GM21717 (cell line): Measurements from ENCODE around the gene TUBB4B.

ENCODE experiments used
- ATAC-seq: cut with Tn5 transposase; IDR thresholded peaks from one replicate; pipeline ENCODE4 v1.9.1; 2021; ENCODE audit warnings: mild to moderate bottlenecking, moderate library complexity; ENCODE audit not compliant: unreplicated experiment

Gene TUBB4B

DNA sequence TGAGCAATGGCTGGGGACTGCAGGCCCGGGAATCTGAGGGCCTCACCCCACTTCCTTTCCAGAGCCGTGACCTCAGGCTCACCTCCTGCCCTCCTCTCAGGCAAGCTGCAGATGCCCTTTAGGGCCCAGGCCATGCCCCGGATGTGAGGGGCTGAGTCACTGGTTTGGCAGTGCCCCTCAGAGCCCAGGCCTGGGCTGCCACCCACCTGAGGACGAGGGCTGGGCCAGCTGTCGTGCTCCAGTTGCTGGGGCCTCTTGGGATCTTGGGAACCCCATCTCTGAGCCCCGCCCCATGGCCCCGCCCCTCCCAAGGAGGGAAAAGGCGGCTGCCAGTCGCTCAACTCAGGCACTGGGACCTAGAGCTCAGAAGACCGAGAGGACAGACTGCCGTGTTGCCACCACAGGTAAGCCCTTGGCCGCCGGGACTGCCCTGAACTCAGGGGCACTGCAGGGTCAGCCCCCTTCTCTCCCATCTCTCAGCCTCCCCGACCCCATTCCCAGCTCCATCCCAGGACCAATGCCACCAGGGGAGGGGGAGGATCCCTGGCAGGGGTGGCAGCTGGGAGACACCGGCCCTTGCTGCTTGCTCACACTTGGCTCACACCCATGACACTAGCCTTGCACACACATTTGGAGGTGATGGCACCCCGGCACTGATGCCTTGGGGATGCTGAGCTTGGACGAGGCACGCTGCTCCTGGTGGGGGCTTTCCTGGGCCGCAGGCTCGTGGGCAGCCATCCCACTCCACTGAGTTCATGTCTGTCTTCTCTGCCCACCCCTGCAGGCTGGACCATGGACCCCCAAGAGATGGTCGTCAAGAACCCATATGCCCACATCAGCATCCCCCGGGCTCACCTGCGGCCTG lies 16.0 kb upstream of the TUBB4B start, which contains the start of gene CYSRT1:
Gene CYSRT1 (plus strand): TSS at position 345 of the 865 bp plus-strand sequence. CDS start 448 bp downstream, at position 793.
- no peak for ATAC-seq

GRCh38 chr9:137225699-137226331 lies 15.3 kb upstream of the TUBB4B start:
- ATAC-seq: no peak

GRCh38 chr9:137226338-137227053 lies 14.6 kb upstream of the TUBB4B start:
- no peak for ATAC-seq

DNA sequence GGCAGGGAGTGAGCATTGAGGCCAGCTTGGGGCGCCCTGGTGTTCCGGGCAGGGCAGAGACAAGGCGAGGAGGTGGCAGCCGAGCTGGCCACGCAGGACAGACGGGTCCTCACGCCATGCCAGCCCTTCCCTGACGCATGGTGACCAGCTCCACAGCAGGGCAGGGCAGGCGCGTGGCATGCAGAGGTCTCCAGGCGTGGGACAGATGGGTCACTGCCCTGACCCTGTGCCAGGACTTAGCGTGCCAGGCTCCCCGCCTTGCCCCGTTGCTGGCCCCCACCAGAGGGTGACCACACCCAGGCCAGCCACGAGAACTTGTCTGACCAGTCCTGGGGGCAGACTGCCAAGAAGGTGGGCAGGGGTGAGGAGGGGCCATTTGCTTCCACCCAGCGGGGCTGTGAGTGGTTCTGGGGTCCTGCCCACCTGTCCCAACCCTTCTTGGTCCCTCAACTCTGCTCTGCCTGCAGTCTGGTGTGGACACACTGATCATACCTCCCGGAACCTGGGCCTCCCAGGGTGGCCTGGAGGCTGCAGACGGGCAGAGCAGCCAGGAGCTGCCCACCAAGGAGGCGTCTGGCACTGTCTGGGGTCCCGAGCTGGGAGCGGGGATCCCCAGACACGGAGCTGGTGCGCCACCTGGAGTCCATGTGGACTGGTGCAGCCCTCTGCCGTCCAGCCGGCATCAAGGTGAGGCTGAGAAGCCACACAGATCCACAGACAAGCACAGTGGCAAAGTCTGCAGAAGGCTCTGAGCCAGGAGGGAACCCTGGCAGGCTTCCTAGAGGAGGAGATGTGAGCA lies 13.8 kb upstream of the TUBB4B start, which contains the start of gene RNF224:
Gene RNF224 (plus strand): TSS at position 449 of the 799 bp plus-strand sequence. CDS start 834 bp downstream, outside the sequence.
- ATAC-seq: no peak

DNA sequence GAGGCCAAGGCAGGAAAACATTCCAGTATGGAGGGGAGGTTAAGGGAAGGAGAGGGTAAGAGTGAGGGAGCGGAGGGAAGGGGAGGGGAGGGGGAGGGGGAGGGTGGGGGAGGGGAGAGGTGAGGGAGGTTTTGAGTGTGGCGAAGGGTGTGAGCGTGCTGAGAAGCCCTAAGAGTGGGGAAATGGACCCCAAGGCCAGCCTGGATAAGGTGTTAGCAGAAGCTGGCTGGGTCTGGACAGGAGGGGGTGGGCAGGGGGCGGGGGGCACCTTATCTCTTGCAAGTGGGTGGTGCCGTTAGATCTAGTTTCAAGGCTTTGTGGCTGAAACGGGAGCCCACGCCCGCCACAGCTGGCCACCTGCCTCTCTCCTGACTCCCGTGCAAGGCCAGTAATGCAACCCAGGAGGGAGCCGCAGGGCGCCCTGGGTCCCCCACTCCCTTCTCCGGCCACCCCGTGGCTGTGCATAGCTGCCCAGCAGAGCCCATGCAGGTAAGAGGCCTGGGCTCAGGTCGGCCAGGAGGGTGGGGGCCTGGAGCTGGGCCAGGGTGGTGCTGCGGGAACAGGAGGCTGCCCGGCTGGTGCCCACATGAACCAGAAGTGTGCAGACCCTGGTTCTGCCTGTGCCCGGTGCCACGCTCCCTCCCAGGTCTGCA lies 13.1 kb upstream of the TUBB4B start:
- ATAC-seq: no peak

DNA sequence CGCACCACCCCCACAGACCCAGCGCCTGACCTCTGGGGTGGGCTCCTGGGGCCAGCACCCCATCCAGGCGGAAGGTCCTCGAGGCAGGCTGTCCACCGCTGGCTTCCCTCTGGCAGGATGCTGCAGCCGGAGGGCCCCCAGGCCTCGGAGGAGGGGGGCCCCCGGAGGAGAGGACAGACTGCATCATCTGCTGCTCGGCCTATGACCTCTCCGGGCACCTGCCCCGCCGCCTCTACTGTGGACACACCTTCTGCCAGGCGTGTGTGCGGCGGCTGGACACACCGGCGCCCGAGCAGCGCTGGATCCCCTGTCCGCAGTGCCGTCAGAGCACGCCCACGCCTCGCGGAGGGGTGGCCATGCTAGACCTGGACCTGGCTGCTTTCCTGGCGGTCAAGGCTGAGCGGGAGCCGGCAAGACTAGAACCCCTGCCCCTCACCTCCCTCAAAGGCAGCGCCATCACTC lies 12.6 kb upstream of the TUBB4B start:
- ATAC-seq: no peak

GRCh38 chr9:137228968-137229896 lies 11.9 kb upstream of the TUBB4B start:
- ATAC-seq: no peak

DNA sequence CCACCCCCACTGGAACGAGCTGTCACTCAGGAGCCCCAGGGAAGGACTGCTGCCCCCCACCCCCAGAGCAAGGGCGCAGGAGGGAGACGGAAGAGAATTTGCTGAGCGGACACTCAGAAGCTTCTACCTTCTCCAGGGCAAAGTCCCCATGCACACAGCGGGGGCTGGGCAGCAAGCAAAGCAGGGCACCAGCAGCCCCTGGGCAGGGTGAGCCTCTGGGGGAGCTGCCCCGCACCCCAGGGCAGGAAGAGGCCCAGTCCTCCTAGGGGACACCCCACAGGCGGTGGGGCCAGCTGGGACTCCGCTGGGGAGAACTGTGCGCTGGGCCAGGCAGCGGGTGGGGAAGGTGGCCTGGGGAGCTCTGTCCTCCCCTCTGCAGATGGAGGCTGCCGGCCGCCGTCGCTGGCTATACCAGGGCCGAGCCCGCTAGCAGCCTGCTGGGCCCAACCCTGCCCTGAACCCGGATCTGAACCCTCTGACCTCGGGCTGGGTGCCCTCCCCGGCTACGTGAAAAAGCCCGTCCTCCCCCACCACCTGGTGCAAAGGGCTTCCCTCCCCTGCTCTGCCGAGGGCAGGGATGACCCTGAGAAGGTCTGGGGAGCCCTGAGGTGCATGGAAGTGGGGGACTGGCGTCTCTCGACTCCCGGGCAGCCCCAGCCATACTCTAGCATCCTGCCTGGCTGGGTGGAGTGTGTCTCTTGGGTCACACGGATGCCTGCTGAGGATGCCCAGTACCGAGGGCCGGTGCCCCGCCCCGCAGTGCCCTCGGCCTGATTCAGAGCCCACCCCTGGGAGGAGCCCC lies 11.0 kb upstream of the TUBB4B start:
- ATAC-seq: no peak

DNA sequence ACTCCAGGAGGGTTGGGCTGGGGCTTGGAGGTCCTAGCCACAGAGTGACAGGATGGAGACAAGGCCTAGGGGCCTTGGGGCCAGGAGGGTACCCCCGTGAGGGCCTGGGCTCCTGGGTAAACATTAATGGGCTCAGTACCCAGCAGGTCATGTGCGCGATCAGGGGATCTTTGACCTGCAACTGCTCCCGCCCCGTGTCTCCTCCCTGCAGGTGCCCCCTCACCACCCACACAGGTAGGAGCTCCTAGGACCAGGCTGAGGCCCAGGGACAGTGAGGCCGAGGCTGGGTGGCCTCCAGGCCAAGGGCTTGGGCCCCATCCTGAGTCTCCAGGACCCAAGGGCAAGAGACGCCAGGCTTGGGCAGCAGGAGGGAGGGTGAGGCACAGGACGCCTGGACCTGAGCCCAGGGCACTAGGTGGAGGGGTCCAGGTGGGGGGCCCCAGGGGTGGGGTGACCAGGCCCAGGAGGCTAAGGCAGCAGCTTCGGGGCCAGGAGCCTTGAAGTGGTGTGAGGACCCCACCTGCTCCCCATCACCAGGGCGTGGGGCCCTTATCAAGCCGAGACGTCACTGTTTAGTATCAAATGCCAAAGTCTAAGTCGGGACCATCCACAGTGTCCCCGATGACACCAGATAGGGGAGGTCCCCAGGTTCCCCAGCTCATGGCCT lies 10.2 kb upstream of the TUBB4B start, which contains the start of gene SLC34A3:
Gene SLC34A3 (plus strand): TSS at position 197 of the 667 bp plus-strand sequence. CDS start 802 bp downstream, outside the sequence.
- no peak for ATAC-seq

GRCh38 chr9:137231372-137232039 lies 9.6 kb upstream of the TUBB4B start:
- no peak for ATAC-seq

DNA sequence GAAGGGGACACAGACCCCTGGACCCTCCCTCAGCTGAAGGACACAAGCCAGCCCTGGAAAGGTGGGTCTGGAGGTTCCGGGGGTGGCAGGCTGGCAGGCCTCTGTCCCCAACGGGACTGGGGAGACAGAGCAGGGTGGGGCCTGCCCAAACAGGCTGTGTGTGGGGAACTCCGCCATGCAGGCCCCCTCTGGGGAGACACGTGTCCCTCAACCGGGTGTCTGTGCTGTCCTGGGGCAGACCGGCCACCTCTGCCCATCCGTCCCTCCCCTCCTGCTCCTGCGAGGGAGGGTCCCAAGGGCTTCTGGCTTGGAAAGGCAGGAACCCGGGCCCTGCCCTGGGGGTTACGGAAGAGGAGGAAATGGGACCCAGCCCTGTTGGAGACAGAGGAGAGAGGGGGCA lies 9.0 kb upstream of the TUBB4B start:
- no peak for ATAC-seq

DNA sequence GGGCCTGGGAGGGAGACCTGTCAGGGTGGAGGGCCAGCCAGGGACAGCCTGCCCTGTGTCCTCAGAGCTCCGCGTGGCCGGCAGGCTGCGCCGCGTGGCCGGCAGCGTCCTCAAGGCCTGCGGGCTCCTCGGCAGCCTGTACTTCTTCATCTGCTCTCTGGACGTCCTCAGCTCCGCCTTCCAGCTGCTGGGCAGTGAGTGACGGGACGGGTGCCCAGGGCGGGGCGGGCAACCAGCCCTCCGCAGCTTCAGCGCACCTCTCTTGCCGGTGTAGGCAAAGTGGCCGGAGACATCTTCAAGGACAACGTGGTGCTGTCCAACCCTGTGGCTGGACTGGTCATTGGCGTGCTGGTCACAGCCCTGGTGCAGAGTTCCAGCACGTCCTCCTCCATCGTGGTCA lies 8.6 kb upstream of the TUBB4B start:
- no peak for ATAC-seq

DNA sequence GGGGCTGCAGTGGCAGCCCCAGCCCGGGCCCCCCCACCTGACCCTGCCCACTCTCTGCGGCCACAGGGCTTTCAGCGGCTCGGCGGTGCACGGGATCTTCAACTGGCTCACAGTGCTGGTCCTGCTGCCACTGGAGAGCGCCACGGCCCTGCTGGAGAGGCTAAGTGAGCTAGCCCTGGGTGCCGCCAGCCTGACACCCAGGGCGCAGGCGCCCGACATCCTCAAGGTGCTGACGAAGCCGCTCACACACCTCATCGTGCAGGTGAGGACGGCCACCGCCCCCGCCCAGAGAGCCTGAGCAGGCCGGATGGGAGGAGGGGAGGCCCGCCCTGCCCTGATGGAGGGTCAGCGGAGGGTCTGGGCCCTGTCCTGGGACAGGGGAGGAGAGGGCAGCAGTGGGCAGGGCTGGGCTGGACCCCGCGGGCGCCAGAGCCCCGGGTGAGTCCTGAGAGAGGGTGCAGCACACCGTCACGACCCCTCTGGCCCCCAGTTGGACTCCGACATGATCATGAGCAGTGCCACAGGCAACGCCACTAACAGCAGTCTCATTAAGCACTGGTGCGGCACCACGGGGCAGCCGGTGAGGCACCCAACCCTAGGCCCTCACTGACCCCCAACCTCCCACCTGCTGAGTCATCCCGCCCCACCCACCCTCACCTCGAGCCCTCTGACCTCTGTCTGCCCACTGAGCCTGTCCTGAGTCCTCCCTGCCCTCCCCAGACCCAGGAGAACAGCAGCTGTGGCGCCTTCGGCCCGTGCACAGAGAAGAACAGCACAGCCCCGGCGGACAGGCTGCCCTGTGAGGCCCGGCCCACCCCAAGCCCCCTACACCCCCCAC lies 7.7 kb upstream of the TUBB4B start:
- ATAC-seq: no peak

DNA sequence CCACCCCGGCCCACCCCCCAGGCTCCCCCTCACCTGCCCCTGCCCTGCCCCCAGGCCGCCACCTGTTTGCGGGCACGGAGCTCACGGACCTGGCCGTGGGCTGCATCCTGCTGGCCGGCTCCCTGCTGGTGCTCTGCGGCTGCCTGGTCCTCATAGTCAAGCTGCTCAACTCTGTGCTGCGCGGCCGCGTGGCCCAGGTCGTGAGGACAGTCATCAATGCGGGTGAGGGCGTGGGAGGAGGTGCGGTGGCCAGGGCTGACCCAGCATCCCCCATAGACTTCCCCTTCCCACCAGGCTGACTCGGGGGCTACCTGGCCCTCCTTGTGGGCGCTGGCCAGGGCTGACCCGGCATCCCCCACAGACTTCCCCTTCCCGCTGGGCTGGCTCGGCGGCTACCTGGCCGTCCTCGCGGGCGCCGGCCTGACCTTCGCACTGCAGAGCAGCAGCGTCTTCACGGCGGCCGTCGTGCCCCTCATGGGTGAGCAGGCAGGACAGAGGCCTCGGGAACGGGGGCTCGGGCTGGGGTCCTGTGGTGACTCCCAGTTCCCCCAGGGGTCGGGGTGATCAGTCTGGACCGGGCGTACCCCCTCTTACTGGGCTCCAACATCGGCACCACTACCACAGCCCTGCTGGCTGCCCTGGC lies 6.9 kb upstream of the TUBB4B start:
- ATAC-seq: no peak

GRCh38 chr9:137234758-137235423 lies 6.2 kb upstream of the TUBB4B start:
- no peak for ATAC-seq
